HG02642 (cell line): ENCODE data around the gene NAAA.
"Not testable (repeated sequence)": the region's sequence is repeated elsewhere in the genome, so short reads cannot be mapped to it uniquely, and the experiment has no call there.

Source experiments
- ATAC-seq: cut with Tn5 transposase; IDR thresholded peaks from one replicate; pipeline ENCODE4 v1.9.1; 2021; ENCODE audit warnings: mild to moderate bottlenecking; ENCODE audit not compliant: unreplicated experiment, poor library complexity

Gene NAAA

DNA sequence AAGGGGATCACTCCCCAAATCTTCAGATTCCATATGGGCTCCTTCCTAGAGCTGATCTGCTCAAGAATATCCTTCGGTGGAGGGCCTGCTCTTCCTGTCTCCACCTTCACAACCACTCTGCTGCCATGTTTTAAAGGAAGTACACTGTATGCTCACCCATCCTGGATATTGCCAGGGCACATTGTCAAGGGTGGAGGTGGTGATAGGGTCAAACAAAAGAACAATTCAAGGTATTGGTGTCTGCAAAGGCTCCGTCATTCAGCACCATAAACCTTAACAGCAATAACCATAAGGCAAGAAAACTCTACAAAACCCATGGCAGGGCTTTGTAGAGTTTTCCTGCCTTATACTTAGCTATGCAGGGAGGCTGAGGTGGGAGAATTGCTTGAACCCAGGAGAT lies 18.9 kb downstream of the NAAA start:
- ATAC-seq, result no peak

- ATAC-seq, result no peak
Observed at GRCh38 chr4:75920327-75920726, 20.5 kb downstream of the NAAA start.

DNA sequence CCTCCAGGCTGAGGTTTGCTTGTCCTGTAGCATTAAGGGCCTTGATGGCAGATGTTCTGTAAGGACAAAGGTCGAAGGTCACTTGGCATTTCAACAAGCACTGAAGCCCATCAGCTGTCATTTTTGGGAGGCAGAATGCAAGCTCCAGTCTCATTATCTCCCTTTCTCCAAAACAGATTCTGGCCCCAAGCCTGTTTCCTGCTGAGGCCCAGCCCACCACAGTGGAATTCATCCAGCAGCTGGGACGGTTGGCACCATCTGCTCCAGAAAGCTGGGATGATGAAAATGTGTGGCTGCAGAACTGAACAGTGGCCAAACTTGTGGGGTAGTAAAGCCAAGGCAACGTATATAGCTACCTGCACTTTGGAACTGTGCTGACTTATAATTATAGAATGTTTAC lies 20.9 kb downstream of the NAAA start:
- no peak for ATAC-seq

- ATAC-seq, result peak; percentile 71
Observed at GRCh38 chr4:75916091-75916661, 24.6 kb downstream of the NAAA start.

- no peak for ATAC-seq
Observed at GRCh38 chr4:75912968-75913367, 27.8 kb downstream of the NAAA start.

DNA sequence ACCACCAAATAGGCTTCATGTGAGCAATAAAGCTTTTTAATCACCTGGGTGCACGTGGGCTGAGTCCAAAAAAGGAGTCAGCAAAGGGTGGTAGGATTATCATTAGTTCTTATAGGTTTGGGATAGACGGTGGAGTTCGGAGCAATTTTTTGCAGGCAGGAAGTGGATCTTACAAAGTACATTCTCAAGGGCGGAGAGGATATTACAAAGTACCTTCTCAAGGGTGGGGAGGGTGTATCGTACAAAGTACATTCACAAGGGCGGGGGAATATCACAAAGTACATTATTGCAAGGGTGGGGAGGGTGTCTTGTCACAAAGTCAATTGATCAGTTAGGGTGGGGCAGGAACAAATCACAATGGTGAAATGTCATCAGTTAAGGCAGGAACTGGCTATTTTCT lies 30.0 kb downstream of the NAAA start:
- ATAC-seq, result not testable (repeated sequence)

DNA sequence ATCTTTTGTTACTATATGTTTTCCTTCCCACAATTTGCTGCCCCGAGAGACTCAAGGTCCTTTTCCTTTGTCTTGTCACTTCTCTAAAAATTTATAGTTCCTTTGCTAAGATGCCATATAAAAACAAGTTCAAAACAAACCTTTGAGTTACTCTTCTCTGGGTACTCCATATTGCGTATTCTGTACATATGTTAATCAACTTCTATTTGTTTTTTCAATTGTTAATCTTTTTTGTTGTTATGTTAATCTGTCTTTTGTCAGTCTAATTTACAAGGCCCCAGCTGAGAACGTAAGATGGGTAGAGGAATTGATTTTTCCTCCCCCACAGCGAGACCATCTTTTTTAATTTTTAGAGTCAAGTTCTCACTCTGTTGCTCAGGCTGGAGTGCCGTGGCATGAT lies 31.4 kb downstream of the NAAA start:
- ATAC-seq, result no peak

DNA sequence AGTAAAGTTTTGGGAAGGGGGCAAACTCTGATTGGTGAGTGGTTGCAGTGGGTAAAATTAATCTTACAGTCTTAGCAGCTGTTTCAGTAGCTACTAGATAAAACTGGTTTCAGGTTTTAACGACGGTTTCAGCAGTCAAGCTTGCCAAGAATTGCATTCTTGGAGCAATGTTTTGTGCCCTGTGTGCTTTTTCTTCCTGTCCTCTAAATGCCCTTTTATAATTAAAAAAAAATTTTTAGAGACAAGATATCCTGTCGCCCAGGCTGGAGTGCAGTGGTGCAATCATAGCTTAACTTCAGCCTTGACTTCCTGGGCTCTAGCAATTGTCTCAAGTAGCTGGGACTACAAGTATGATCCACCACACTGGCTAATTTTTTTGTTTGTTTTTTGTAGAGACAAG lies 32.3 kb downstream of the NAAA start:
- ATAC-seq, result no peak

DNA sequence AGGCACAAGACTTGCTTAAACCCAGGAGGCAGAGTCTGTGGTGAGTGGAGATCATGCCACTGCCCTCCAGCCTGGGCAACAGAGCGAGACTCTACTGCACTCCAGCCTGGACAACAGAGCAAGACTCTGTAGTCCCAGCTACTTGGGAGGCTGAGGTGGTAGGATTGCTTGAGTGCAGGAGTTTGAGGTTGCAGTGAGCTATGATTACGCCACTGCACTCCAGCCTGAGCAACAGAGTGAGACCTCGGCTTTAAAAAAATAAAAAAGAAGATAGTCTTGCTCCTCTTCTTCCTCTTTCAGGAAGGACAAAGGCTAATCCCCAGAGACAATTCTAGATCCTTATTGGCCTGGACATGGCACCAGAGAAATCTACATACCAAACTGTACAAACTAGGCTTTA lies 32.8 kb downstream of the NAAA start:
- no peak for ATAC-seq

DNA sequence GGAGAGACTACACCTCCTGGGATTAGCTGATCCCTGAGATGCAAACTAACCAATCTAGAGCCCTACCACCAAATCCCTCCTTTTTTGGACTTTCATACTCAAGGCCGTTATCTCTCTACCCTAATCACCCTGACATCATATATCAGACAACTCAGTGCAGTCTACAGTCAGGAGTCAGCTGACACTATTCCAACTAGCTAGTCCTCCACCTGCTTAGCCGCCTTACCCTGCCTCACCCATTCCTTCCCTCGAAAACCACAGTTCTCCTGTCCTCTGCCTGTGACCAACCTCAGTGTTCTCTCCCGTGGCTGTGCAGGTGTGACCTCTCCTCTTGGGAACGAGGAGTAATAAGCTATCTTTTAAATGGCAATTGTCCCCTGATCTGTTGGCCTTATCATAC lies 36.7 kb downstream of the NAAA start:
- ATAC-seq, result no peak

GRCh38 chr4:75902352-75902751 lies 38.5 kb downstream of the NAAA start, which contains the start of gene PPEF2:
PPEF2 (minus strand) TSS chr4:75902452; CDS start chr4:75896325, 6,127 bp downstream.
- no peak for ATAC-seq

- ATAC-seq, result no peak
Observed at GRCh38 chr4:75898536-75898935, 42.3 kb downstream of the NAAA start.

DNA sequence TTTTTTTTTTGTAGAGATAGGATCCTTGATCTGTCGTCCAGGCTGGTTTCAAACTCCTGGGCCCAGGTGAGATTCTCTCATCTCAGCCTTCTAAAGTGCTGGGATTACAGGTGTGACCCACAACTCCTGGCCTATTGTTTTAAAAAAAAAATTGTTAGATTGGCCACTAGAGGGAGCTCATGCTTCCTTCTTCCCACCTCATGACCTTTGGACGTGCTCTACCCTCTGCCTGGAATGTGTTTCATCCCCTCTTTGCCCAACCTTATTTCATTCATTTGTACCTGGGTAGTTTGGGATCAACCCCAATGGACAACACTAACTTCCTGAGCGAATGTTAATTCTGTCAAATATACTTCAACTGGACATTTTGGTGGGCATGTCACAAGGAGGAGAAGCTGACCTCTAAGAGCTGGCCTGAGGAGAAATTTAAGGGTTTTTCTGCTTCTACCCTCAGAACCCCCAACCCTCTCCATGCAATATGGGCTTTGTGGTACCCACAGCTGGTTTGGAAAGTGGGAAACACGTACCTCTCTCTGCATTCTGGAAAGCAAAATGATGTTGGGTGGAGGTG lies 45.0 kb downstream of the NAAA start:
- no peak for ATAC-seq

- no peak for ATAC-seq
Observed at GRCh38 chr4:75892508-75892907, 48.3 kb downstream of the NAAA start.

GRCh38 chr4:75891611-75892010 lies 49.2 kb downstream of the NAAA start:
- ATAC-seq, result no peak

DNA sequence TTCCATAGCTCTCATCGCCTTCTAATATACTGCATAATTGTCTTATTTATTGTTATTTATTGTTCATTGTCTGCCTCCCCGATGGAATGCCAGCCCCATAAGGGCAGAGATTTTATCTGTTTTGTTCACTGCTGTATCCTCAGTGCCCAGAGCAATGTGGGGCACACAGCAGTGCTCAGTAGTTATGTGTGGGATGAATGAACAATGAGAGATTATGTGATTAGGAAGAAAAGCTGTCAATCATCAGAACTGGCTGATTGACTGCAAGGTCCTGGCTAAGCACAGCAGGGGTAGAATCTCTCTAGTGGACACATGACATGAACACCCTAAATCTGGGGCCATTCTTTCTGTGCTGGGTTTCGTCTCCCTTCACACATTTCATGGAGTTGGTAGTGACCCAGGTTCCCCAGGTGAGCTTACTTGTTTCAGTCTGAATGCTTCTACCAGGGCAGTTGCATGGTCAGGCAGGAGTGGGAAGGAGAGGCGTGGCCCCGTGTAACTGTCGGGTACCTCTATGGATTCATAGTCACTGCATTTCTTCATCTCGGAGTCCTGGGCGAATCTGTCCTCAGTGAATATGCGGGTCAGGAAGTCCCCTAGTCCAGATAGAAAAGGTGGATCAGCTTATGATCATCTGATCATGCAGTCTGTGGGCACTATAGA lies 51.1 kb downstream of the NAAA start:
- no peak for ATAC-seq

DNA sequence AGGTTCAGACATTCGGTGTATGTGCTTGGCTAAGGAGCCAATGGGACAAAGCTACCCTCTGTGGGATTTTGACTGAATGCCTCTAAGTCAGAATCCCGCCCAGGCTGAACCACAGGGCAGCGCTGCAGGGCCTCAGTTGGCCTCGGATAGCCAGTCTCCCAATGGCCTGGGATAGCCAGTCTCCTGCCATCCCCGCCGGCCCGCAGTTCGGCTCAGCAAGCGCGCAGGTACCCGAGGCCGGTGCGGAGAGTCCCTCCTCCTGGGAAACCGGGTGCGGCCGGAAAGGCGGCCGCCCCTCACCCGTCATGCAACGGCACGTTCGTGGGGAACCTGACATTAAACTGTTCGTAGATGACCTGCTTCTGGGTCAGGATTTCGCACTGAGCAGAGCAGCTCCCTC lies 54.7 kb downstream of the NAAA start:
- no peak for ATAC-seq

DNA sequence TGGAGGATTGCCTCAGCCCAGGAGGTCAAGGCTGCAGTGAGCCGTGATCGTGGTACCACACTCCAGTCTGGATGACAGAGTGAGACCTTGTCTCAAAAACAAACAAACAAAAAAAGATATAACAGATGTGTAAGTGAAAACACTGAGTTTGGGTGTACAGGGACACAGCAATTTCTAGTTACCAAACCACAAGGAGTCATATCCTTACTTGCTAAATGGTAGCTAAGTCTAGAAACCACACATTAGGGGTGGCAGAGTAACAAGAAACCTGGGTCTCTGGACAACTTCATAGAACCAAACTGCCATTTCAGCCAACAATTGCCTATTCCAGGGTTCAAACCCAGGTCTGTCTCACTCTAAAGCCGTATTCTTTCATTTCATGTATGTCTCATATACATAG lies 59.3 kb downstream of the NAAA start:
- ATAC-seq, result no peak

GRCh38 chr4:75880278-75880677 lies 60.5 kb downstream of the NAAA start:
- ATAC-seq, result no peak

DNA sequence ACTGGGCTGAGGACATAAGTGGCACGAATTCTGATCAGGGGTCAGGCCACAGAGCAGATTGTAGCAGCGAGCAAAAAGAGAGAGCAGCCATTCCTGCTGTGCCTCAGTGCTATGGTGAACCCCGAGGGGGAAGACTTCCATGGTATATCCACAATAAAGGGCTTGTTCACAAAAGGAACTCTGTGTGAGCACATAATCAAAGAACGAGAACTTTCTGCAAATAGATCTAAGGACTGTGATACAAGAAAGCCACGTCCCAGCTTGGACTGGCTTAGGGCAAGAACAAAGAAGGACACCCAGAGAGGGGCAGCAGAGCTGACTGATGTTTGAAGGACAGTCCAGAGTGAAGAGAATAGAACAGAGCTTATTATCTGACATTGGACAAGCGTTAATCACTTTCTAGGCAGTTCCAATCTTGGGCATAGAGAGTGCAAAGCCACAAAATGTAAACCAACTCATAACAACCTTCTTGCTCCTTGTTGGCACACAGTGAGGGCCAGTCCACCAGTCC lies 62.5 kb downstream of the NAAA start:
- ATAC-seq, result no peak

- ATAC-seq, result no peak
Observed at GRCh38 chr4:75876218-75876617, 64.6 kb downstream of the NAAA start.

GRCh38 chr4:75869100-75869499 lies 71.7 kb downstream of the NAAA start:
- no peak for ATAC-seq
